ENCODE results near the gene RGCC. TPM values are rescaled to one million over a fixed set of nuclear protein-coding genes. Genes with fewer than 3 reads are reported as not detected.

RGCC gene
- total and polyA plus RNA-seq, 9 of the 15 experiments (the other 6 are each of a cell fraction or from before 2014, with no cell fraction given): 0.51 to 10.4 (median 5.8) TPM

DNA sequence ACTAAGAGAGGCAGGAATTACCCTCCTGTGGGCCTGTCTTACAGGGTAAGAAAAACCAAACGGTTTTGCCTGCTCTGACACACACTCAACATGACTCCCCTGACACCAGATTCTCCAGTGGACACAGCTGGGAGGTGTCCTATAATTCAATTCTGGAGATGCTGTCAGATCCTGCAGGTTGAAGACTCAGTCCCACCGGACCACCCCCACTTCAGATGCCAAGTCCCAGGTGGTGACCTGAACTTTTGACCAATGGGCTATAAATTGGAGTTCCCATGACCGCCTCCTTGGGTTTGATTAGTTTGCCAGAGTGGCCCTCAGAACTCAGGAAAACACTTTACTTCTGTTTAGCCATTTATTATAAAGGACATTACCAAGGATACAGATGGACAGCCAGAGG is 52.6 kb downstream of the RGCC start:
- no peaks in the 10 kb centered on the region; a peak in 1 of 5 replicates for H3K27me3 ChIP-seq (ENCODE audit: control insufficient read depth in 2 of 2, insufficient read depth in 2 of 2, low read length in 2 of 2)
- H3K4me1 ChIP-seq (replicated peaks in 1 of 2; ENCODE audit: control insufficient read depth in 2 of 2, insufficient read depth in 2 of 2, low read length in 2 of 2): peaks cover 0 to 6% of the 10 kb centered on the region in 2 experiments; a peak in 1 of 5 replicates
- no peak overlapping the region for H3K4me2 ChIP-seq (ENCODE audit: insufficient read depth, low read length)
- ChIA-PET POLR2A (interaction anchor here (0.6 kb wide), 1 partner anchor 15 kb away, joined by 3 read pairs; no protein-coding TSS in a partner anchor), CTCF (ENCODE audit: low intra/inter-chr PET ratio) (no interaction called here)
- H3K79me2 ChIP-seq (ENCODE audit: control insufficient read depth, insufficient read depth, low read length): no peaks in the 10 kb centered on the region
- no peak for TF ChIP-seq TSC22D4 (tag; IDR thresholded peaks at IDR 0.05)
- TF ChIP-seq CEBPG (CRISPR knock-in tag; IDR thresholded peaks at IDR 0.05): no peak
- no peak for TF ChIP-seq CEBPG (tag; conservative IDR thresholded peaks at IDR 0.05 in 1 of 2, IDR thresholded peaks at IDR 0.05 in 1 of 2)
- TF ChIP-seq KAT8 (IDR thresholded peaks at IDR 0.05; ENCODE audit: low read depth): no peak
- in situ Hi-C loops (cut with MboI): no loop called here
- intact Hi-C loops (cut with micrococcal nuclease): no loop called here
- no peaks in the 10 kb centered on the region for H4K20me1 ChIP-seq (replicated peaks; ENCODE audit: control insufficient read depth, insufficient read depth, low read length)
- no peak overlapping the region for H3K4me3 ChIP-seq
- no peak for FAIRE-seq
- H3K9me1 ChIP-seq (ENCODE audit: control insufficient read depth, insufficient read depth, low read length): peaks cover 3% of the 10 kb centered on the region
- H3K9ac ChIP-seq (ENCODE audit: insufficient read depth in 1 of 2, low read depth in 2 of 2, low read length in 2 of 2): no peak overlapping the region
- H2AFZ ChIP-seq (ENCODE audit: low read depth, low read length): no peak overlapping the region
- no peak overlapping the region for H3K27ac ChIP-seq (ENCODE audit: extremely low read depth, low read depth, low read length)
- BruUV-seq (replicated peaks): no TSS peak
- H3K36me3 ChIP-seq (ENCODE audit: control insufficient read depth, insufficient read depth, low read length): no peaks in the 10 kb centered on the region
- no peak for DNase-seq (ENCODE audit: extremely low read depth in 1 of 4, low spot score in 3 of 4)
- no peaks in the 10 kb centered on the region for H3K9me3 ChIP-seq (replicated peaks; ENCODE audit: control insufficient read depth, insufficient read depth, low read depth, low read length)
- ATAC-seq: no peak
- WGBS (ENCODE audit: insufficient coverage, low coverage, missing lambda C conversion rate): 17% methylated on average over 3 of the region's 3 CpGs

DNA sequence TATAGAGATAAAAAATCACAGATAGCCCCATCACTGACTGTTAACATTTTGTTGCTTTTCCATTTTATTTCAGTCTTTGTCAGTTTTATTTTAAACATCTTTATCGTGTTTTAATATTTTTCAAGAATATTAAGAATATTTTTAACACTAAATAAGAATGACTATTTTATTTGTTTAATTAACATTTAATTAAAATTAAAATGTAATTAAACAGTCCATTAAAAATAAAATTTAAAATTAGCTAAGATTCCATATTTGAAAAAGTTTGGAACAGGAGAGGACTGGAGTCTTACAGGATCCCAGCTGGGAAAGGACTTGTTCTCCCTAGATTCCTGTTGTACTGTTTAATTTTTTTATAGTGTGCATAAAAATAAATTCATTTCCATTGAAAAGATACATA is 54.5 kb downstream of the RGCC start:
- in situ Hi-C loops (cut with MboI): no loop called here
- no peaks in the 10 kb centered on the region for H3K36me3 ChIP-seq (ENCODE audit: control insufficient read depth, insufficient read depth, low read length)
- peaks cover 3% of the 10 kb centered on the region for H3K9me1 ChIP-seq (ENCODE audit: control insufficient read depth, insufficient read depth, low read length)
- ChIA-PET POLR2A (no interaction called here), CTCF (ENCODE audit: low intra/inter-chr PET ratio) (no interaction called here)
- FAIRE-seq: no peak
- H3K4me2 ChIP-seq (ENCODE audit: insufficient read depth, low read length): no peak overlapping the region
- H3K9ac ChIP-seq (ENCODE audit: insufficient read depth in 1 of 2, low read depth in 2 of 2, low read length in 2 of 2): no peak overlapping the region
- H4K20me1 ChIP-seq (replicated peaks; ENCODE audit: control insufficient read depth, insufficient read depth, low read length): no peaks in the 10 kb centered on the region
- H3K79me2 ChIP-seq (ENCODE audit: control insufficient read depth, insufficient read depth, low read length): no peaks in the 10 kb centered on the region
- H3K27ac ChIP-seq (ENCODE audit: extremely low read depth, low read depth, low read length): no peak overlapping the region
- no peak for DNase-seq (ENCODE audit: extremely low read depth in 1 of 4, low spot score in 3 of 4)
- ATAC-seq: no peak
- H3K27me3 ChIP-seq (ENCODE audit: control insufficient read depth in 2 of 2, insufficient read depth in 2 of 2, low read length in 2 of 2): no peaks in the 10 kb centered on the region; a peak in 1 of 5 replicates
- H2AFZ ChIP-seq (ENCODE audit: low read depth, low read length): peak overlapping the region; percentile 87; the same call in 1 of the 2 replicates
- no peaks in the 10 kb centered on the region for H3K9me3 ChIP-seq (replicated peaks; ENCODE audit: control insufficient read depth, insufficient read depth, low read depth, low read length)
- TF ChIP-seq GTF2E2 (tag; IDR thresholded peaks at IDR 0.05): no peak
- TF ChIP-seq RBM17 (IDR thresholded peaks at IDR 0.05; ENCODE audit: borderline replicate concordance, low read depth, low read length): no peak
- TF ChIP-seq GABPB2 (CRISPR knock-in tag; conservative IDR thresholded peaks at IDR 0.05): no peak
- no peak for TF ChIP-seq ASH1L (IDR thresholded peaks at IDR 0.05; ENCODE audit: borderline replicate concordance, low read depth, partially characterized antibody)
- TF ChIP-seq, protein P1, sequence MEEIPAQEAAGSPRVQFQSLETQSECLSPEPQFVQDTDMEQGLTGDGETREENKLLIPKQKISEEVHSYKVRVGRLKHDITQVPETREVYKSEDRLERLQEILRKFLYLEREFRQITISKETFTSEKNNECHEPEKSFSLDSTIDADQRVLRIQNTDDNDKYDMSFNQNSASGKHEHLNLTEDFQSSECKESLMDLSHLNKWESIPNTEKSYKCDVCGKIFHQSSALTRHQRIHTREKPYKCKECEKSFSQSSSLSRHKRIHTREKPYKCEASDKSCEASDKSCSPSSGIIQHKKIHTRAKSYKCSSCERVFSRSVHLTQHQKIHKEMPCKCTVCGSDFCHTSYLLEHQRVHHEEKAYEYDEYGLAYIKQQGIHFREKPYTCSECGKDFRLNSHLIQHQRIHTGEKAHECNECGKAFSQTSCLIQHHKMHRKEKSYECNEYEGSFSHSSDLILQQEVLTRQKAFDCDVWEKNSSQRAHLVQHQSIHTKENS (CRISPR knock-in tag; IDR thresholded peaks at IDR 0.05): no peak
- TF ChIP-seq ZNF197 (CRISPR knock-in tag; IDR thresholded peaks at IDR 0.05; ENCODE audit: low read depth): no peak
- no peak for TF ChIP-seq IFI16 (CRISPR knock-in tag; IDR thresholded peaks at IDR 0.05)
- TF ChIP-seq TAF1 (IDR thresholded peaks at IDR 0.05; ENCODE audit: control insufficient read depth, extremely low read depth, insufficient read depth, low read length, severe bottlenecking): no peak
- no peak for TF ChIP-seq RFX1 (IDR thresholded peaks at IDR 0.05)
- no peak for TF ChIP-seq SPI1 (IDR thresholded peaks at IDR 0.05; ENCODE audit: borderline replicate concordance, low read depth, low read length)
- no peak for TF ChIP-seq HDGF (IDR thresholded peaks at IDR 0.05)
- TF ChIP-seq YBX1 (IDR thresholded peaks at IDR 0.05): no peak
- WGBS (ENCODE audit: insufficient coverage, low coverage, missing lambda C conversion rate): 11% methylated on average over 1 of the region's 1 CpG
- BruUV-seq (replicated peaks): no TSS peak
- peaks cover 0 to 6% of the 10 kb centered on the region in 2 experiments; a peak in 2 of 5 replicates for H3K4me1 ChIP-seq (replicated peaks in 1 of 2; ENCODE audit: control insufficient read depth in 2 of 2, insufficient read depth in 2 of 2, low read length in 2 of 2)
- intact Hi-C loops (cut with micrococcal nuclease): no loop called here
- no peak overlapping the region for H3K4me3 ChIP-seq

Measured in K562 (cell line).